H1 (cell line): ENCODE results near the gene SIGLEC10. TPM values are rescaled to one million over a fixed set of nuclear protein-coding genes. Genes with fewer than 3 reads are reported as not detected.

ENCODE experiments used
- RNF2 ChIP-seq: fragments of 200-900, 300-1000 bp; sonication (generic); IDR thresholded peaks from 2 replicates; pipeline ENCODE4 v1.7.1; 2016; ENCODE audit warnings: borderline replicate concordance, low read depth, mild to moderate bottlenecking, antibody characterized with exemption, low read length; ENCODE audit not compliant: poor library complexity, severe bottlenecking; ENCODE audit errors: missing control alignments
- polyA plus RNA-seq, 7 experiments: library from polyadenylated mRNA; depleted of rRNA in 3 of 7; stranded (reverse) in 5 of 7; unstranded in 2 of 7; fragments of >200 nt in 5 of 7; fragments of 200-250 nt in 2 of 7; gene quantifications; 1 replicate in 5 of 7; 2 replicates in 1 of 7; 4 replicates in 1 of 7; pipeline versions ENCODE4 v1.2.1 to v1.2.3, GENCODE V29; 2011 to 2013; ENCODE audit warnings: missing spikeins in 2 of 7, mixed read lengths in 2 of 7
- total RNA-seq: library from RNA; stranded (reverse); fragmentation: NEBNext Ultra II Directional; extraction: Animal tissue kit (Norgen Biotek cat#: 25700); gene quantifications from 2 replicates; pipeline ENCODE4 v1.2.1, GENCODE V29; 2021

SIGLEC10 gene
- total and polyA plus RNA-seq, 2 of the 8 experiments (the other 6 are each of a cell fraction or from before 2014, with no cell fraction given) = 0.06 TPM; not detected in 1

DNA sequence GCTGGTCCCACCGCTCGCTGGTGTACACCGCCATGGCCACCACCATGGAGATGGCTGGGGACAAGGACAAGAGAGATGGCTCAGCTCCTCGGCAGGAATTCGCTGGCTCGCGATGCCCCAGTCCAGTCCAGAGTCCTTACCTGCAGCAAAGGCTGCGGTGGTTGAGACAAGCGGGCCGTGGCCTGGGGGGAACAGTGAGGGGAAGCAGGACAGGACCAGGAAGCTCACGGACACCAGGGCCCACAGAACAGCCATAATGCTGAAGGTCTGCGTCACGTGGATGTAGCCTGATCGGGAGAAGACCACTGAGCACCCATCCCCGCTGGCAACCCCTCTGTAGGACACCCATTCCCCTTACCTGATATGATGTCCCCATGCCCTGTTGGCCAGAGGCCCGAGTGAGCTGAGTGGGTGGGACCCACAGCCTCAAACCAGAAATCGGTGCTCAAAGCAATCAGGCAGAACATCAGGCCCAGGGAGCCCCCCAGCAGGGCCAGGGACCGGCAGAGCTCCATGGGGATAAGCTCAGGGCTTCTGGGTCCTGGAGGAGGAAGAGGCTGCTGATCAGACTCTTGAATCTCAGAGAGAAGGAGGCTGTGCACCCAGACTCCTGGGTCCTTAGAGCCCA lies 45.3 kb downstream of the SIGLEC10 start (continued):
- no peak for TF ChIP-seq RNF2
